ENCODE measurements around the gene FXR2. TPM values are rescaled to one million over a fixed set of nuclear protein-coding genes. Genes with fewer than 3 reads are reported as not detected.
A peak's percentile ranks its signal among the peaks of the same experiment; 100 is the strongest.

Gene FXR2
- polyA plus RNA-seq, 1 donor, result 28.2 TPM

GRCh38 chr17:7548585-7549400, 65.9 kb downstream of the FXR2 start, which contains the start of gene TNFSF12:
TSS of gene TNFSF12 (plus strand) at chr17:7549058. CDS start at chr17:7549154, 96 bp downstream.
- Histone ChIP-seq H3K27ac (ENCODE audit: low read length) (peak within 1 kb of the TSS; percentile 90), H3K36me3 (ENCODE audit: control insufficient read depth, insufficient read depth, low read length) (no peaks in the 10 kb centered on the region), H3K9me3 (ENCODE audit: control insufficient read depth, low read depth, low read length) (no peaks in the 10 kb centered on the region), H3K27me3 (ENCODE audit: control insufficient read depth, insufficient read depth, low read length) (no peaks in the 10 kb centered on the region), H3K4me3 (ENCODE audit: low read length) (peak within 1 kb of the TSS; percentile 62), H3K4me1 (ENCODE audit: control insufficient read depth, insufficient read depth, low read length) (peaks cover 24% of the 10 kb centered on the region)
- no CpG with 5 or more reads among the region's 65 CpGs for WGBS (ENCODE audit: insufficient coverage, low lambda C conversion rate)
- DNase-seq, result peak in 1 of 2 donors; percentile 80

- Histone ChIP-seq H3K4me3 (ENCODE audit: low read length) (no peak overlapping the region), H3K27me3 (ENCODE audit: control insufficient read depth, insufficient read depth, low read length) (no peaks in the 10 kb centered on the region), H3K9me3 (ENCODE audit: control insufficient read depth, low read depth, low read length) (no peaks in the 10 kb centered on the region), H3K27ac (ENCODE audit: low read length) (no peak overlapping the region), H3K36me3 (ENCODE audit: control insufficient read depth, insufficient read depth, low read length) (no peaks in the 10 kb centered on the region), H3K4me1 (ENCODE audit: control insufficient read depth, insufficient read depth, low read length) (peaks cover 10% of the 10 kb centered on the region)
- no peak for DNase-seq
- WGBS (ENCODE audit: insufficient coverage, low lambda C conversion rate), result 100% methylated on average over 1 of the region's 6 CpGs
Observed at GRCh38 chr17:7544911-7545310, 69.8 kb downstream of the FXR2 start.

Other genes starting within 250 kb of the FXR2 start
- 7.4 TPM for gene TNK1, start 233.8 kb downstream of the FXR2 start, polyA plus RNA-seq
- 16.9 TPM for gene PLSCR3, start 220.4 kb downstream of the FXR2 start, polyA plus RNA-seq
- 187 TPM for gene TMEM256, start 210.8 kb downstream of the FXR2 start, polyA plus RNA-seq
- gene NLGN2, start 207.1 kb downstream of the FXR2 start, polyA plus RNA-seq, result 12.9 TPM
- not detected for gene SPEM1, start 194.6 kb downstream of the FXR2 start, polyA plus RNA-seq
- not detected for gene SPEM2, start 189.3 kb downstream of the FXR2 start, polyA plus RNA-seq
- gene SPEM3, start 186.0 kb downstream of the FXR2 start, polyA plus RNA-seq, result not detected
- gene TMEM102, start 179.5 kb downstream of the FXR2 start, polyA plus RNA-seq, result 7.5 TPM
- gene FGF11, start 175.4 kb downstream of the FXR2 start, polyA plus RNA-seq, result 1.3 TPM
- gene CHRNB1, start 169.8 kb downstream of the FXR2 start, polyA plus RNA-seq, result 7.4 TPM
- gene ZBTB4, start 135.3 kb downstream of the FXR2 start, polyA plus RNA-seq, result 65.6 TPM
- gene SLC35G6, start 133.5 kb downstream of the FXR2 start, polyA plus RNA-seq, result 0.52 TPM
- gene POLR2A, start 130.5 kb downstream of the FXR2 start, polyA plus RNA-seq, result 98.7 TPM
- 32.7 TPM for gene TNFSF12, start 65.8 kb downstream of the FXR2 start, polyA plus RNA-seq
- gene TNFSF13, start 56.1 kb downstream of the FXR2 start, polyA plus RNA-seq, result 23.4 TPM
- 47.7 TPM for gene SENP3, start 53.0 kb downstream of the FXR2 start, polyA plus RNA-seq
- 512 TPM for gene CD68, start 35.3 kb downstream of the FXR2 start, polyA plus RNA-seq
- gene MPDU1, start 31.0 kb downstream of the FXR2 start, polyA plus RNA-seq, result 105 TPM
- 2.0 TPM for gene SOX15, start 24.8 kb downstream of the FXR2 start, polyA plus RNA-seq
- gene SAT2, start 12.9 kb upstream of the FXR2 start, polyA plus RNA-seq, result 327 TPM
- gene SHBG, start 15.2 kb upstream of the FXR2 start, polyA plus RNA-seq, result 23.6 TPM
- gene ATP1B2, start 36.0 kb upstream of the FXR2 start, polyA plus RNA-seq, result 4.8 TPM
- gene TP53, start 72.6 kb upstream of the FXR2 start, polyA plus RNA-seq, result 49.7 TPM
- 7.9 TPM for gene WRAP53, start 73.6 kb upstream of the FXR2 start, polyA plus RNA-seq
- gene EFNB3, start 90.3 kb upstream of the FXR2 start, polyA plus RNA-seq, result 7.4 TPM
- 0.09 TPM for gene DNAH2, start 102.8 kb upstream of the FXR2 start, polyA plus RNA-seq
- 24.9 TPM for gene KDM6B, start 219.3 kb upstream of the FXR2 start, polyA plus RNA-seq
- 10.4 TPM for gene TMEM88, start 240.2 kb upstream of the FXR2 start, polyA plus RNA-seq
- 50.7 TPM for gene NAA38, start 242.7 kb upstream of the FXR2 start, polyA plus RNA-seq
- 13.8 TPM for gene CYB5D1, start 243.1 kb upstream of the FXR2 start, polyA plus RNA-seq